DMS153 treated with DMSO at 0.1 percent for 48 hours (cell line): ENCODE measurements around the gene GSTO2.

Experiments used
- DNase-seq: peaks from one replicate; lab custom pipeline; 2025; ENCODE audit not compliant: unreplicated experiment; lab: John Stamatoyannopoulos, UW

The GSTO2 gene

GRCh38 chr10:104279550-104280259 lies 10.7 kb downstream of the GSTO2 start:
- DNase-seq: no peak

- no peak for DNase-seq
Observed at GRCh38 chr10:104281694-104282093, 12.7 kb downstream of the GSTO2 start.

- no peak for DNase-seq
Observed at GRCh38 chr10:104284846-104285245, 15.9 kb downstream of the GSTO2 start.

DNA sequence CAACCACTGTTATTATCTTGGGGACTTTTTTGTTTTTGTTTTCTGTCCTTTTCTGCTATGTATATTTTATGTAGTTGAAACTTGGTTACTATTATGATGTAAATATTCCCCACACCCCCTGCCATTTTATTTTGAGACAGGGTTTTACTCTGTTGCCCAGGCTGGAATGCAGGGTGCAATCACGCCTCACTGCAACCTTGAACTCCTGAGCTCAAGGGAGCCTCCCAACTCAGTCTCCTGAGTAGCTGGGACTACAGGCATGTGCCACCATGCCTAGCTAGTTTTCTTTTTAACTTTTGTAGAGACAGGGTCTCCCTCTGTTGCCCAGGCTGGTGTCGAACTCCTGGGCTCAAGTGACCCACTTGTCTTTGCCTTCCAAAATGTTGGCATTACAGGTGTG lies 18.0 kb downstream of the GSTO2 start:
- no peak for DNase-seq

GRCh38 chr10:104288355-104288754 lies 19.4 kb downstream of the GSTO2 start:
- DNase-seq: no peak

DNA sequence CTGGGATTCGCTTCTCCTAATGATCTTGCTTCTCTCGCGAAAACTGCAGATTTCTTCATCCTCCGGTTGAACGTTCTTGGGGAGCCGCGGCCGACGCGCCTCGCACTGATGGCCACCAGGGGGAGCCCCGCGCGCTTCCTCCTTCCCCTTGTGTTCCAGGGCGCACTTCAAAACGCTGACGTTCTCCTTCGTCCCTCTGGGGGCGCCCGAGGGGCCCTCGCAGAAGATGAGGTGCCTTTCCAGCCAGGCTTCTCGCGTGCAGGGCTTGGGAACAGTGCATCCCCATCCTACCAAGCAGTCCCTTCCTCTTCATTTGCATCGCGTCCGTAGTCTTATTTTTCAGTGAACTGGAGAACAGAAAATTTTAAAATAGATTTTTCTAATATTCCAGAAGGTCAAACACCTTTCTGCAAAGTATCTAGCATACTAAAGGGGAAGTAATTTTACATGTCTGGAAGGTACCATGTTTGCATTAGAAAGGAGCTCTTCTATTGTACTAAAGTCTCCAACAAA lies 22.5 kb downstream of the GSTO2 start:
- peak; percentile 84 for DNase-seq

GRCh38 chr10:104293011-104293410 lies 24.0 kb downstream of the GSTO2 start:
- DNase-seq: no peak

DNA sequence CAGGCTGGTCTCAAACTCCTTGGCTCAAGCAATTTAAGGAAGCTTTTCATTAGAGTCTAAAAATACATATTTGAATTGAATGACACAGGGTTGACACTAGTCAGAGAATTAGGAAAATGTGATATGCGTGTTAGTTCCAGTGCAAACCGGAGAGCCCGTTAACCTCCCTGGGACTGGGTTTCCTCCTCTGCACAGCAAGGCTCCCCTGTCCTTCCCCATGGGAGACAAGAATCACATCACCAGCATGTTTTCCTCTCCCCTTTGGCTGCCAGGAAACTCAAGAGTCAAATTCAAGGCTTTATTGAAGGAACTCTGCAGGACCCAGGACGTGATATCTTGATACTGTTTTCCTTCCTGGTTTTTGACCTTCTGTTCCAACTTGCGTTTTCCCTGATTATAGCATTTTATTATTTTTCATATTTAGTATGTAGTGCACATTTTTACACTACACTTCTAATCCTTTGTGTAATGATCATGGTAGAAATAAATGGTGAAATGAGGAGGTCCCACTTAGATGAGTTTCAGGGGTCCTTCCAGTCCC lies 24.9 kb downstream of the GSTO2 start:
- DNase-seq: no peak

- no peak for DNase-seq
Observed at GRCh38 chr10:104296687-104297436, 27.9 kb downstream of the GSTO2 start.

DNA sequence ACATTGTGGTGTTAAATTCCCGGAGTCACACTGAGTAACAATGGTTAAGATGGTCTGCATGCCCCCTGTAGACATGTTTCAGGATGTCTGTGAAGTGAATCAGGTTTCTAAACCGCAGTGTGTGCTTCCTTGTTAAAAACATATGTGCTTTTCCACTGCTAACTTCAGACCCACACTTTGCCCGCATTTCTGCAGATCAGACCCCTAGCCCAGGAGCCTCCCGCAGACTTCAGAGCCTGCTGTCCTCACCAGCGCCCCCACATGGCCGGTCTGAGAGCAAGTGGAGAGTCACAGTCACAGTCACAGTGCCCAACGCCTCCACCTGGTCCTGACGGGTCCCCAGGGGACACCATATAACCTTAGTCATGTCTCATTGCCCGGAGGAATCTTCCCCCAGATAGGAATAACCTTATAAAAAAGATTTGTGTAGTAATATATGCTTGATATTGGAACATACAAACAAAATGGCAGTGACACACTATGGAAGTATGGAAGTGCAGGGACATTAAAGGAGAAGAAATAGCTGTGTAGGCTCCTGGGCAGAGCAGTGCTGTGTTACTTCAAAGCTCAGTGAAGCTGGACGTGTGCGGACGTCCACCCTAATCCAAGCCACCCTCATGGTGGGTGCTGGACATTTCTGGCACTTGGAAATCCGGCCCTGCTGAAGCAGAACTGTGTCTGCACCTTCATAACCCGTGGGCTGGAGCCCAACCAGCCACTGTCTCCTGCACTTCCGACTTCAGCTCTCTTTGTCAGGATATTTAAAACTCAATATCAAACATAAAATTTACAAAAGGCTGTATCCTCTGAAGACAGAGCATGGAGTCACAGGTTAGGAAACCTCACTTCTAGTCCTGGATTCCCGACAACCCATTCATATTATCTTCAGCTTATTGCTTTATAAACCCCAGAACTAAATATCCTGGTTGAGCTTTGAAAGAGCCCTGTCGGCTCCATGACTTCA lies 29.0 kb downstream of the GSTO2 start:
- no peak for DNase-seq

DNA sequence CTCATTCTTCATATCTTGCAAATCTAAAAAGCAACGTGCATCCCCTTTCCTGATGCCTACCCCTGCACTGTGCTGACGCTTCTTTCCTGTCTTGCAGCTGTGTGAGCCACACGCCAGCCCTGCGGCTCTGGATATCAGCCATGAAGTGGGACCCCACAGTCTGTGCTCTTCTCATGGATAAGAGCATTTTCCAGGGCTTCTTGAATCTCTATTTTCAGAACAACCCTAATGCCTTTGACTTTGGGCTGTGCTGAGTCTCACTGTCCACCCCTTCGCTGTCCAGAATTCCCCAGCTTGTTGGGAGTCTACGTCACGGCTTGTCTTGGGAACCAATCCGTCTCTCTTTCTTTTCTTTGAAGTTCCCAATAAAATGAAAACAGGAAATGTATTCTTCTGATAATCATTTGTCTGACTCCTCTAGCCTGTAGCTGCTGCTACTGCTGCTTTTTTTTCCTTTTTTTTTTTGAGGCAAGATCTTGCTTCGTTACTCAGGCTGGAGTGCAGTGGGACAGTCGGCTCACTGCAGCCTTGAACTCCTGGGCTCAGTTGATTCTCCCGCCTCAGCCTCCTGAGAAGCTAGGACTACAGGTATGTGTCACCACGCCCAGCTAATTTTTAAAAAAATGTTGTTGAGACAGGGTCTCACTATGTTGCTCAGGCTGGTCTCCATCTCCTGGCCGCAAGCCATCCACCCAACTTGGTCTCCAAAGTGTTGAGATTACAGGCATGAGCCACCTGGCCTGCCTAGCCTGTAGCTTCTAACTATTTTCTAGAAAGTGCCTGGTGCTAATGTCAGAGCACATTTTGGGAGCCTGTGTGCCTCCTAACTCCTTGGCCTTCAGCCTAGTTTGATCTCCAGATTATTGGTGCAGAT lies 30.3 kb downstream of the GSTO2 start:
- DNase-seq: no peak

- DNase-seq: no peak
Observed at GRCh38 chr10:104300002-104300735, 31.2 kb downstream of the GSTO2 start.

DNA sequence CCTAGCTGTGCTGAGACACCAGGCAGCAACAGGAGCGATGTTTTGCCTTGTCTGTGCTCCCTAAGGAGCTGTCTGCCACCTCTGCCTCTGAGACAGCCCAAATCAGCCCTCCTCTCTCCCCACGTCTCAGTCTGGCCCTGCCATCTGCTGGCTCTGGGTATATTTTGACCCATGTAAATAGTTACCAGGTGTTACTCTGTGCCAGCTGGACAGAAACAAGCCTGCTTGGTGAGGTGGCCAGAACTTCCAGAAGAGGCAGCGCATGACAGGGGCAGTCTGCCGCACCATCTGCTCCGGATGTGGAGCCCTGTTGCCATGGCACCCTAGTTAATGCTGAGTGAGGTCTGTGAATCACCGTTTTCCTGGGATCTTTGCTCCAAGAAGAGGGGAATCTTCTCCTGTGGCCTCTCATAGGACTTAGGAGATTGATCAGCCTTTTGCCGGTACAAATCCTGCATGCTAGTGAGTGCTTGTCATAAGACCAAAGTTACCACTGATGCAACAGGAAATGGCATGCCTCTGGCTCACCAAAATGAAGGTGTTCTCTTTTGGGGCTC lies 31.8 kb downstream of the GSTO2 start:
- peak; percentile 82 for DNase-seq

DNA sequence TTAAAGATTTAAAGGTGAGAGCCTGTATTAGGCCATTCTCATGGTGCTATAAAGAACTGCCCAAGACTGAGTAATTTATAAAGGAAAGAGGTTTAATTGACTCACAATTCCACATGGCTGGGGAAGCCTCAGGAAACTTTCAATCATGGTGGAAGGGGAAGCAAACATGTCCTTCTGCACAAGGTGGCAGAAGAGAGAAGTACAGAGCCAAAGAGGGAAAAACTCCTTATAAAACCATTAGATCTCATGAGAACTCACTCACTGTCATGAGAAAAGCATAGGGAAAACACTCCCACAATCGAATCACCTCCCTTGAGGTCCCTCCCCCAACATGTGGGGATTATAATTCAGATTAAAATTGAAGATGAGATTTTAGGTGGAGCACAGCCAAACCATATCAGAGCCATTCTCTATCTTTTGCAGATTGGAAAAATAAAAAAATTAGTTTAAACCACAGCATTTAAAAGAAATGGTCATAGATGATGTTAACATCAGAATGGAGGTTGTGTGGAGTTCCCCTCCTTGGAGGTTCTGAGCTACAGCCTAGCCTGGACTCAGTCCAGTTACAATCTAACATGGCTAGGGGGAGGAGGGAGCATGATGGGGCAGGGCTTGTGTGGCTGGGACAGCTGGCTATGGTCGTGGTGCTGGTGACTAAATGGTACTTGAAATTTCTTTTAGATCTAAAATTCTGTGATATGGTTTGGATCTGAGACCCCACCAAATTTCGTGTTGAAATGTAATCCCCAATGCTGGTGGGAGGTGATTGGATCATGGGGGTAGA lies 33.1 kb downstream of the GSTO2 start:
- no peak for DNase-seq

- DNase-seq: no peak
Observed at GRCh38 chr10:104303594-104304355, 34.8 kb downstream of the GSTO2 start.

DNA sequence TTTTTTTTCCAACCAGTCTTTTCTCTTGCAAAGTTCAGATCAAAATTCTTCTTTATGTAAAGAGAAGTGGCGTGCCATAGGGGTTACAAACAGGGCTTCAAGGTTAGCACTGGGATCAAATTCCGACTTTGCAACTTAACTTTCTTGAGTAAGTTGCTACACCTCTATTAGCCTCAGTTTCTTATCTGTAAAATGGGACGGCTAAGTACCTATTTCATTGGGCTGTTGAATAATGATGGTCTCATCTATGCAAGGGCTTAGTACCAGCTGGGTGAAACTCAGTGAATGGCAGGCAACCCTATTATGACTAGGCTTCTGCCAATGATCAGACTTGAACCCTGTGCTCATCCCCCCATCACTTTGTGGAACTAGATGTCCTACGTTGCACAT lies 35.4 kb downstream of the GSTO2 start:
- DNase-seq: no peak

- no peak for DNase-seq
Observed at GRCh38 chr10:104304927-104305326, 35.9 kb downstream of the GSTO2 start.

DNA sequence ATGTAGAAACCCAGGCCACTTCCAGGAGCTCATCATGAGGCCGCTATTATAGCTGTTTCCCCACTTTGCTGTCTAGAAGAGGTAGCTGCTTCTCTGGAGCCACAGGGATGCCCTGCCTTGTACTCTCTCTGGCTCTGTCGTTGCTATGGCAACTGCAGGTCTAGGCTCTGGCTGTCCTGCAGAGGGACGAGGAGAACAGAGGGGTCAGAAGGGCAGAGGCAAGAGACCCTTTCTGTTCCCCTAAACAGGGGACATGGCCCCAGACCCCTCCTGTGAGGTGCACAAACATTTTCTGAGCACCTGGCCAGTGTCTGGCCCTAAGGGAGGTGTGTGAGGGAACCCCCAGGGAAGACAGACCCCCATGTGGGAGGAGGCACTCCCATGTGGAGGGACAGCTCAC lies 37.9 kb downstream of the GSTO2 start:
- DNase-seq: no peak
